HEK293T (cell line): Measurements from ENCODE around the gene CORO2B.

Experiments used
- ARNT ChIP-seq: fragments of 450-650 bp; IDR thresholded peaks from 2 replicates; pipeline ENCODE4 v1.6.1; 2017; ENCODE audit warnings: mild to moderate bottlenecking
- BHLHE40 ChIP-seq: fragments of 450-650 bp; IDR thresholded peaks from 2 replicates; pipeline ENCODE4 v1.6.1; 2016; ENCODE audit warnings: mild to moderate bottlenecking, moderate library complexity, borderline replicate concordance
- CTBP1 ChIP-seq: fragments of 450-650 bp; IDR thresholded peaks from 2 replicates; pipeline ENCODE4 v1.6.1; 2016; ENCODE audit warnings: borderline replicate concordance
- ELF4 ChIP-seq: fragments of 450-650 bp; IDR thresholded peaks from 2 replicates; pipeline ENCODE4 v1.6.1; 2017; ENCODE audit warnings: antibody characterized with exemption
- FOXA1 ChIP-seq: fragments of 450-650 bp; IDR thresholded peaks from 2 replicates; pipeline ENCODE4 v1.6.1; 2016; ENCODE audit warnings: mild to moderate bottlenecking
- FOXK2 ChIP-seq: fragments of 450-650 bp; IDR thresholded peaks from 2 replicates; pipeline ENCODE4 v1.6.1; 2016; ENCODE audit warnings: mild to moderate bottlenecking
- FOXM1 ChIP-seq: fragments of 450-650 bp; IDR thresholded peaks from 2 replicates; pipeline ENCODE4 v1.6.1; 2017; ENCODE audit warnings: mild to moderate bottlenecking, borderline replicate concordance
- HDGF ChIP-seq: fragments of 450-650 bp; IDR thresholded peaks from 2 replicates; pipeline ENCODE4 v1.6.1; 2017; ENCODE audit warnings: antibody characterized with exemption, borderline replicate concordance
- LEF1 ChIP-seq: fragments of 450-650 bp; IDR thresholded peaks from 2 replicates; pipeline ENCODE4 v1.6.1; 2017; ENCODE audit warnings: mild to moderate bottlenecking, borderline replicate concordance
- NFRKB ChIP-seq: fragments of 450-650 bp; IDR thresholded peaks from 2 replicates; pipeline ENCODE4 v1.6.1; 2016; ENCODE audit warnings: mild to moderate bottlenecking, moderate library complexity
- PKNOX1 ChIP-seq: fragments of 450-650 bp; IDR thresholded peaks from 2 replicates; pipeline ENCODE4 v1.6.1; 2016
- SP1 ChIP-seq: fragments of 450-650 bp; IDR thresholded peaks from 2 replicates; pipeline ENCODE4 v1.6.1; 2017
- SUZ12 ChIP-seq: fragments of 450-650 bp; IDR thresholded peaks from 2 replicates; pipeline ENCODE4 v1.6.1; 2016; ENCODE audit warnings: mild to moderate bottlenecking
- ZNF384 ChIP-seq: fragments of 450-650 bp; IDR thresholded peaks from 2 replicates; pipeline ENCODE4 v1.6.1; 2016

GRCh38 chr15:68542348-68542747 lies 36.4 kb upstream of the CORO2B start:
- TF ChIP-seq BHLHE40 = no peak
- TF ChIP-seq FOXM1 = no peak
- TF ChIP-seq SUZ12 = no peak
- no peak for TF ChIP-seq FOXA1
- no peak for TF ChIP-seq FOXK2
- TF ChIP-seq CTBP1 = no peak
- TF ChIP-seq HDGF = no peak
- no peak for TF ChIP-seq LEF1
- no peak for TF ChIP-seq ARNT
- no peak for TF ChIP-seq NFRKB
- no peak for TF ChIP-seq SP1
- TF ChIP-seq ZNF384 = no peak
- TF ChIP-seq PKNOX1 = no peak
- no peak for TF ChIP-seq ELF4
